OCI-LY3 (cell line): ENCODE results near the gene DOC2A.
A peak's percentile ranks its signal among the peaks of the same experiment; 100 is the strongest.

Experiments used
- H2AFZ ChIP-seq: fragments of 200-600, 300-600 bp; shearing (Covaris generic); 2 replicates; pipeline ENCODE4 v1.6.0; 2014; ENCODE audit warnings: antibody characterized with exemption, low read depth, low read length
- H3K27ac ChIP-seq: fragments of 200-600, 300-600 bp; sonication (generic); 2 replicates; pipeline ENCODE4 v1.5.1; 2014; ENCODE audit warnings: mild to moderate bottlenecking, low read length, moderate library complexity, mixed read lengths
- H3K27me3 ChIP-seq: fragments of 200-600, 300-600 bp; sonication (generic); 2 replicates; pipeline ENCODE4 v1.6.1; 2014; ENCODE audit warnings: low read depth, low read length, mixed read lengths
- H3K36me3 ChIP-seq: fragments of 200-600, 300-600 bp; sonication (generic); replicated peaks from 2 replicates; pipeline ENCODE3; 2014; ENCODE audit warnings: low read depth, low read length, mixed read lengths
- H3K4me1 ChIP-seq: fragments of 300-600, 200-600 bp; sonication (generic); 2 replicates; pipeline ENCODE4 v1.6.1; 2014; ENCODE audit warnings: low read length, mixed read lengths
- H3K4me2 ChIP-seq: fragments of 200-600, 300-600 bp; sonication (generic); 2 replicates; pipeline ENCODE4 v1.6.1; 2014; ENCODE audit warnings: low read length, mixed read lengths
- H3K4me3 ChIP-seq: fragments of 300-600, 200-600 bp; sonication (generic); 2 replicates; pipeline ENCODE4 v1.5.1; 2014; ENCODE audit warnings: antibody characterized with exemption, mild to moderate bottlenecking, low read length, moderate library complexity
- H3K79me2 ChIP-seq: fragments of 300-600, 200-600 bp; shearing (Covaris generic); 2 replicates; pipeline ENCODE4 v1.6.1; 2014; ENCODE audit warnings: mild to moderate bottlenecking, low read length, mixed read lengths
- H3K9ac ChIP-seq: fragments of 300-600, 200-600 bp; shearing (Covaris generic); 2 replicates; pipeline ENCODE4 v1.6.0; 2014; ENCODE audit warnings: mild to moderate bottlenecking, low read length, moderate library complexity
- H3K9me3 ChIP-seq: fragments of 200-600, 300-600 bp; shearing (Covaris generic); 2 replicates; pipeline ENCODE4 v1.6.1; 2014; ENCODE audit warnings: low read length, mixed read lengths; ENCODE audit not compliant: insufficient read depth
- H4K20me1 ChIP-seq: fragments of 200-600, 300-600 bp; sonication (generic); 2 replicates; pipeline ENCODE4 v1.6.1; 2016; ENCODE audit warnings: low read length, mixed read lengths; ENCODE audit not compliant: insufficient read depth
- CTCF ChIP-seq: fragments of 200-600, 300-600 bp; sonication (generic); IDR thresholded peaks from 2 replicates; pipeline ENCODE4 v1.5.1; 2014; ENCODE audit warnings: antibody characterized with exemption, low read length, low read depth
- EZH2phosphoT487 ChIP-seq: fragments of 200-600 bp; shearing (Covaris generic); IDR thresholded peaks from 2 replicates; pipeline ENCODE4 v1.6.1; 2018; ENCODE audit warnings: antibody characterized with exemption, mixed run types, low read depth

The DOC2A gene

DNA sequence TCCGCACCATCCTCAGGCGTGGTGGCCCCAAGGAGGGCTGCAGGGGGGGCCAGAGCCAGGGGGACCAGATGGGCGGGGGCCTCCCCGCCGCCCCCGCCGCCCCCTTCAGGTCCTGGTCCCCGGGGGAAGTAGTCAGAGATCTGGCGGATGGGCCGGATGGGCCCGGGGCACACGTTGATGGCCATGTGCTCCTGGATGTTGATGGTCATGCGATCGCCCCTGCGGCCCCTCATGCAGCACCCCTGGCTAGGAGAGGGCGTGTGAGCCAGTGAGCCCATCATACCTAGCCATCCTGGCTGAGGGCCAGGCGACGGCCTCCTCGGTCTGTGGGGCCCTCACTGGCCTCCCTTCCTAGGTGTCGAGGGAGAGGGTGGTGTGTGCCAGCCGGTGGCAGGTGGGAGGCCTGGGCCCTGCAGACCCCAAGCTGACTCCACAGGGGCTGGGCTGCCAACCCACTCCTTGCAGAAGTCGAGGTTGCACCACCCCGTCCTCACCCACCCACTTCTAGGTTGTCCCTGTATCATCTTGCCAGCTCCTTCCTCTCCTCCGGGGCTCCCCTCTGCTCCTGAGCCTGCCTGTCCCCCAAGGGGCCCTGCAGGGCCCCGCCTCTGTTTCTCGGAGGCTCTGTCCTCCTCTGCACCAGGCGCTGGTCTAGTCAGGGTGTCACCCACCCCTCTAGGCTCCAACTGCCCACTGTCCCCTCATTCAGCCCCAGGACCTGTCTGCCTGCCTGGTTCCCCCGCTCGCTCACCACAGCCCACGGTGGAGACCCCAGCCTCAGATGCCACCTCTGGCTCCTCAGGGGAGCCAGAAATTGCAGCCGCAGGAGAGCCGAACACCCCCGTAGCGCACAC, 610 bp downstream of the DOC2A start:
- no peaks in the 10 kb centered on the region for H3K27me3 ChIP-seq
- no peak for TF ChIP-seq EZH2phosphoT487
- no peak for TF ChIP-seq CTCF
- no peak overlapping the region for H3K27ac ChIP-seq
- H3K4me3 ChIP-seq = peak overlapping the region; percentile 79
- no peaks in the 10 kb centered on the region for H3K79me2 ChIP-seq
- peak overlapping the region; percentile 68 for H3K9ac ChIP-seq
- peak overlapping the region; percentile 85 for H3K4me2 ChIP-seq
- H3K36me3 ChIP-seq = no peaks in the 10 kb centered on the region
- no peaks in the 10 kb centered on the region for H3K9me3 ChIP-seq
- no peaks in the 10 kb centered on the region for H4K20me1 ChIP-seq
- peaks cover 20% of the 10 kb centered on the region for H3K4me1 ChIP-seq
- peak overlapping the region; percentile 29; the same call in 1 of the 2 replicates for H2AFZ ChIP-seq

DNA sequence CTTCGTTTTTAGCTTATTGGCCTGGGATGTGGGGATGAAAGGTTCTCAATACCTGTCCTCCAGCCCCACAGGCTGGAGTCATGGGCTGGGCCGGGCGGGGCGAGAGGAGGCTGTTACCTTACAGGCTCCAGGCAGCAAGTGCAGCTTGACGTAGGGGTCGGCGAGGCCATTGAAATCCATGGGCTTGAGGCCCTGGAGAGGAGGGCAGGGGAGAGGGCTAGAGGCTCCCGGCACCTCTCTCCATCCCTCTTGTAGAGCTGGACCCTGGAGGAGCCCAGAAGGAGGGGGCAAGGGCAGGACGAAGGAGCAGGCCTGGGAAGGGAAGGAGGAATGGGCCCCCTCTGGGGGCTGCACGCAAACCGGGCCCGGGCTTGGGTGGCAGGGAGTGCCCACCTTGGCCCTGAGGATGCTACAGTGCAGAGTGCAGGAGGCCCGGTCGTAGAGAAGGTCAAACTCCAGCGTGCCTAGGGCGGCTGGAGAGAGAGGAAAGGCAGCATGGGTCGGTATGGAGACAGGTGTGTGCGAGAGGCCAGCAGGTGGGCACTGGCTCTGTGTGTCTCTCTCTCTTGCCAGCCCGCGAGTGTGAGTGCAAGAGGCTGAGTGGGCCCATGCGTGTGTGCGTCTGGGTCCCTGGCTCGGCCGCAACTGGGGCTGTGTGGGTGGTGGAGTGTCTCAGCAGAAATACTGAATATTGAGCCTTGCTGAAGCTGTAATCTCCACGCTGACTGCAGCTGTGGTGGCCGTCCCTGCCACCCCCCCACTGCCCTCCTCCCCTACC, 1.6 kb downstream of the DOC2A start:
- H3K79me2 ChIP-seq = no peaks in the 10 kb centered on the region
- no peak overlapping the region for H2AFZ ChIP-seq
- H3K4me1 ChIP-seq = peaks cover 24% of the 10 kb centered on the region
- no peaks in the 10 kb centered on the region for H4K20me1 ChIP-seq
- no peak overlapping the region for H3K4me2 ChIP-seq
- TF ChIP-seq EZH2phosphoT487 (no peak), CTCF (no peak)
- H3K36me3 ChIP-seq = no peaks in the 10 kb centered on the region
- no peak overlapping the region for H3K4me3 ChIP-seq
- H3K27ac ChIP-seq = no peak overlapping the region
- H3K9me3 ChIP-seq = no peaks in the 10 kb centered on the region
- no peak overlapping the region for H3K9ac ChIP-seq
- H3K27me3 ChIP-seq = no peaks in the 10 kb centered on the region

DNA sequence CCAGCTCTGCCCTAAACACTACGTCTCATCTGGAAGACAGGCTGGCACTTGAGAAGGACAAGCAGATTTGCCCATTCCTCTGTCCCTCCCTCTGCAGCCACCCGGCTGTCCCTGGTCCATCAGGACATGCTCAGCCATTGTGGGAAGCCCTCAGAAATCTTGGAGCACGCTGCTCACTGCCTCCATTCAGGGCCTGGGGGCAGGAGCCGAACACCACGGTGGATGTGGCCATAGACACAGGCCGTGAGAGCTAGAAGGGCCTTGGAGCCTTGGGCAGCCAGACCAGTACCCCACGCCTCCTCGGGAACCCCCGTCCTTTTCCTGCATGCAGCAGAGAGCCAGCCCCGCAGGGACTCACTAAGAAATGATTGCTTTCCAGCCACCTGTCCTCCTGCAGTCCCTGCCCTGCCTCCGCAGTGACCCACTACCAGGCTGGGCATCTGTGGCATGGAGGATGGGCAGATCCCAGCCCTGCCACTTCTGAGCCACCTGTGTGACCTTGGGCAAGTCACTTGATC, 3.4 kb downstream of the DOC2A start:
- Histone ChIP-seq H3K9me3 (no peaks in the 10 kb centered on the region), H3K27ac (no peak overlapping the region), H3K4me3 (no peak overlapping the region), H2AFZ (no peak overlapping the region), H3K36me3 (peaks cover 3% of the 10 kb centered on the region), H3K27me3 (no peaks in the 10 kb centered on the region), H3K4me2 (no peak overlapping the region), H3K9ac (no peak overlapping the region), H3K79me2 (no peaks in the 10 kb centered on the region), H3K4me1 (peaks cover 14% of the 10 kb centered on the region; the same call in 1 of the 2 replicates), H4K20me1 (no peaks in the 10 kb centered on the region)
- TF ChIP-seq EZH2phosphoT487 (no peak), CTCF (no peak)
